ACC112 (cell line): Measurements from ENCODE around the gene GCNT1.
A peak's percentile ranks its signal among the peaks of the same experiment; 100 is the strongest.

ENCODE experiments used
- H2AFZ ChIP-seq: fragments of 200-600 bp; sonication (generic); one replicate; pipeline ENCODE4 v1.6.0; 2017; ENCODE audit warnings: antibody characterized with exemption, low read length; ENCODE audit not compliant: unreplicated experiment
- H3K27ac ChIP-seq: fragments of 200-600 bp; sonication (generic); 2 replicates; pipeline ENCODE4 v1.5.1; 2014; ENCODE audit warnings: low read depth, mild to moderate bottlenecking, antibody characterized with exemption, low read length, moderate library complexity
- H3K27me3 ChIP-seq: fragments of 200-600 bp; sonication (generic); 2 replicates; pipeline ENCODE4 v1.6.1; 2014; ENCODE audit warnings: mild to moderate bottlenecking, antibody characterized with exemption, low read length, moderate library complexity, mixed read lengths; ENCODE audit not compliant: insufficient read depth
- H3K36me3 ChIP-seq: fragments of 200-600 bp; sonication (generic); 2 replicates; pipeline ENCODE4 v1.6.1; 2016; ENCODE audit warnings: mild to moderate bottlenecking, antibody characterized with exemption, low read length, moderate library complexity, mixed read lengths; ENCODE audit not compliant: insufficient read depth
- H3K4me1 ChIP-seq: fragments of 200-600 bp; sonication (generic); one replicate; pipeline ENCODE4 v1.6.1; 2016; ENCODE audit warnings: low read length, mixed read lengths; ENCODE audit not compliant: insufficient read depth, unreplicated experiment, control insufficient read depth
- H3K4me3 ChIP-seq: fragments of 200-600 bp; sonication (generic); 2 replicates; pipeline ENCODE4 v1.5.1; 2014; ENCODE audit warnings: mild to moderate bottlenecking, low read depth, low read length
- H3K79me2 ChIP-seq: fragments of 200-600 bp; sonication (generic); one replicate; pipeline ENCODE4 v1.6.0; 2016; ENCODE audit warnings: low read length; ENCODE audit not compliant: control insufficient read depth, unreplicated experiment, insufficient read depth

GCNT1 gene

DNA sequence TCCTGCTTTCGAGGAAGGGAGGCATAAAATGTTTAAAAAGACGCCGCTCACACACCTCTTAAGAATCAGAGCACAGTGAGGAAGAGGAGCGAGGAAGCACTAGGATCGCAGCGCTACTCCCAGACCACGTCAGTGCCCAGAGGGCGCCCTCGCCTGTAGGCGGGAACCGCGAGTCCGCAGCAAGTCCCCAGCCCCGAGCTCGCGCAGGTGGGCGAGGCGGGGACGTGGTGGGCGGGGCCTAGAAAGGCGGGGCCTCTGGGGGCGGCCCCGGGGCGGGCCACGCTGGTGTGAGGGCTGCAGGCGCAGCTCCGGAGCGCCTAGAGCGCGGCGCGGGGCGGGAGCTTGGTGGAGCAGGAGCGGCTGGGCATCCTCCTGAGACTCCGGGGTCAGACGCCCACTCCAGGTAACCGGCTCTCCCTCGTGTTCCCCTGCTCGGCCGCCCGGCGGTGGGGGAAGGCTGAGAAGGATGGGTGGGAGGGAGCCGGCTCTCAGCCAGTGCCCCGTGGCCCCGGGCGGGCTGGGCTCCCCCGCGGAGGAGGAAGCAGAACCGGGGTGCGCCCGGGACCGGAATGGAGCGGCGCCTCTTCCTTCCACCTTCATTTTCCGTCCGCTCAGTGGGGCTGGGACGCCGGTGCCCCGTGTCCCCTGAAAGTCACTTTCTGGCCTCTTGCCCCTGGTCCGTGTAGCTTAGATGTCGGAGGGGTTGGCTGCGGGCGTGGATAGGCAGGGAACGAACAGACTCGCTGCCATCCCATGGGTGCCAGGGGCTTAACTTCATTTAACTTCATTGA lies at the start of gene GCNT1:
Gene GCNT1, plus strand, starts transcription at position 280 of the 791 bp plus-strand sequence. CDS start 43,200 bp downstream, outside the sequence.
- H3K27me3 ChIP-seq, result no peaks in the 10 kb centered on the region
- H2AFZ ChIP-seq, result peak within 1 kb of the TSS; percentile 94
- peak within 1 kb of the TSS; percentile 52 for H3K27ac ChIP-seq

DNA sequence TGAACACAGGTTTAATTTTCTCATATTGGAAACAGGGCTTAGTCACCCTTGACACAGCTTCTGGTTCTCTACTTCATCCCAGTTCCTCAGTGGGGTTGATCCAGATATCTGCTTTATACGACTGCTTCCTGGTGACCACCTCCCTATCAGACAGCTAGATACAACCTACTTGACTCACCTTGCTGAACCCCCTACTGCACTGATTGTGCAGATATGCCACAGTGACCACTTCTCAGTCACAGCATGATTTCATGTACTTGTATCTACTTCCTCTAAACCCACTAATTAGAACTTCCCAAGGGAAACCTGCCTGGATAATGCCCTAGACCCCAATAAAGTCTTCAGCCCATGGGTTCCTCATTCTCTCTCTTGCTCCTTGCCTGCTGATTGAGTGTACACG lies 46.3 kb upstream of the GCNT1 start:
- H3K4me3 ChIP-seq, result no peak overlapping the region
- H2AFZ ChIP-seq, result no peak overlapping the region
- no peaks in the 10 kb centered on the region for H3K27me3 ChIP-seq
- no peaks in the 10 kb centered on the region for H3K36me3 ChIP-seq
- no peak overlapping the region for H3K27ac ChIP-seq
- H3K4me1 ChIP-seq, result peaks cover 24% of the 10 kb centered on the region
- H3K79me2 ChIP-seq, result no peaks in the 10 kb centered on the region

More for the DNA sequence above, at the start of gene GCNT1:
- Histone ChIP-seq H3K79me2 (peaks cover 43% of the 10 kb centered on the region), H3K36me3 (peaks cover 4% of the 10 kb centered on the region; the same call in 1 of the 2 replicates), H3K4me3 (peak within 1 kb of the TSS; percentile 97), H3K4me1 (peaks cover 15% of the 10 kb centered on the region)

DNA sequence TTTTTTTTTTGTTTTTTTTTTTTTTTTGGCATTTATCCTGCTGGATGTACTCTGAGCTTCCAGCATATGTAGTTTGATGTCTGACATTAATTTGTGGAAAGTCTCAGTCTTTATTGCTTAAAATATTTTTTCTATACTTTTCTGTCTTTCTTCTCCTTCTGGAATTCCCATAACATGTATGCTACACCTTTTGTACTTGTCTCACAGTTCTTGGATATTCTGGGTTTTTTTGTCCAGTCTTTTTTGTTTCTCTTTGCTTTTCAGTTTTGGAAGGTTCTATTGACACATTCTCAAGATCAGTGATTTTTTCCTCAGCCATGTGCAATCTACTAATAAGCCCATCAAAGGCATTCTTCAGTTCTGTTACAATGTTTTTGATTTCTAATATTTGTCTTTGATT lies 45.3 kb upstream of the GCNT1 start:
- Histone ChIP-seq H3K36me3 (no peaks in the 10 kb centered on the region), H3K79me2 (no peaks in the 10 kb centered on the region), H3K27ac (no peak overlapping the region), H3K4me3 (no peak overlapping the region), H3K4me1 (peaks cover 24% of the 10 kb centered on the region), H3K27me3 (no peaks in the 10 kb centered on the region), H2AFZ (no peak overlapping the region)

DNA sequence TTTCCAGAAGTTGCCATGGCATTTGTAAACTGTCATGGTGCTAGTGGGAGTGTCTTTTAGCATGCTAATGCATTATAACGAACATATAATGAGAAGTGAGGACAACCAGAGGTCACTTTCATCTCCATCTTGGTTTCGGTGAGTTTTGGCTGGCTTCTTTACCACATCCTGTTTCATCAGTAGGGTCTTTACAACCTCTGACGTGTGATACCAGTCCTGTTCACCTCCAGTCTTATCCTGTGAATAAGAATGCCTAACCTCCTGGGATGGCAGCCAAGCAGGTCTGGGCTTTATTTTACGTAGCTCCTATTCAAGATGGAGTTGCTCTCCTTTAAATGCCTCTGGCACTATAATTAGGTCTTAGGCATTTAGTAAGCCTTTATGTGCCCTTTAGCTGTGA lies 44.3 kb upstream of the GCNT1 start:
- H3K4me3 ChIP-seq, result no peak overlapping the region
- no peaks in the 10 kb centered on the region for H3K27me3 ChIP-seq
- no peak overlapping the region; the same call in 1 of the 2 replicates for H3K27ac ChIP-seq
- H3K4me1 ChIP-seq, result peaks cover 24% of the 10 kb centered on the region
- H3K79me2 ChIP-seq, result no peaks in the 10 kb centered on the region
- no peak overlapping the region for H2AFZ ChIP-seq
- no peaks in the 10 kb centered on the region for H3K36me3 ChIP-seq

DNA sequence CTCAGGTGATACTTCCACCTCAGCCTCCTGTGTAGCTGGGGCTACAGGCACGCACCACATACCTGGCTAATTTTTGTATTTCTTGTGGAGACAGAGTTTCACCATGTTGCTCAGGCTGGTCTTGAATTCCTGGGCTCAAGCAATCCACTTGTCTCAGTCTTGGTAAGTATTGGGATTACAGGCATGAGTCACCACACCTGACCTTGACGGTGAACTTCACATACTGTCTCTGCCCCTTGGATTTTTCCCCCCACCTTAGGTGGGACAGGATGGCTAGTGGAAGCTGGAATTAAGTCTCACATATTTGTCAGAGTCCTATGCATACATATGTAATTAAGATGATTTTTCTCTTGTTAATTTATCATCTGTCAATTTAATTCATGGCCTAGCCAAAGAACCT lies 43.8 kb upstream of the GCNT1 start:
- Histone ChIP-seq H2AFZ (peak overlapping the region; percentile 76), H3K27ac (peak overlapping the region; percentile 73), H3K36me3 (no peaks in the 10 kb centered on the region), H3K79me2 (no peaks in the 10 kb centered on the region), H3K4me1 (peaks cover 24% of the 10 kb centered on the region), H3K27me3 (no peaks in the 10 kb centered on the region), H3K4me3 (no peak overlapping the region)

DNA sequence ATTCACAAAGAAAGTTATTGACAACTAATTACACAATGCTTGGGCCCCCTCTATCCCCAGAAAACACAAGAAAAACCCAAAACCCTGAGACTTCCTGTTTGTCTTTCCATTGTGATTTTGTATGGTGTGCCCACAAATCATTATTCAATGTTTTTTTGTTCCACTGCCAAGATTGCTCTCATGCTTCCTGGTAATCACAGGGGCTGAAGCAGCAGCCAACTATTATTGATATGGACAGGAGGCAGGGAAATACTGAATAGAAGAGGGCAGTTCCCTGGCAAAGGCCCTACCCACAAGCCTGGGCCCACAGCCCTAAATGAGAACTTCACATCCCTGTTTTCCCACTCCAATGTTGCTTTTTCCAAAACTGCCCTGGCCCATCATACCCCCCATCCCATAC lies 43.3 kb upstream of the GCNT1 start:
- Histone ChIP-seq H3K36me3 (no peaks in the 10 kb centered on the region), H3K79me2 (no peaks in the 10 kb centered on the region), H3K27me3 (no peaks in the 10 kb centered on the region), H3K4me3 (no peak overlapping the region), H3K4me1 (peaks cover 24% of the 10 kb centered on the region), H3K27ac (peak overlapping the region; percentile 73), H2AFZ (peak overlapping the region; percentile 76)

DNA sequence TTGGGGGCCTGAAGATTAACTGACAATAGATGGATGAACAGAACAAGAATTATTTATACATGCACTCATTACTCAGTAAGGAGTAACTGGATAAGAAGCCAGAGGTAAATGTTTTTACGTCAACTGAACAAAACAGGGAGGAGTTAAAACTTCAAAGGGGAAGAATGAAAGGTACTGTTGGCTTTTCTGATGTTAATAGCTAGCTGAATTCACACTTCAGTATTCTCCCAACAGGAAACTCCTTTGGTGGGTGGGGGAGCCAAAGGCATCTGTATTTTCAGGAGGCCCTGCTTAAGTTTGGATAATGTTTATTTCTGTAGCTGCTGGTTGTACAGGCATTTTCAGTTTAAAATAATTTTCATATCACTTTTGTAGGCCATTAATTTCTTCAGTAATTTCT lies 41.6 kb upstream of the GCNT1 start:
- Histone ChIP-seq H2AFZ (no peak overlapping the region), H3K36me3 (no peaks in the 10 kb centered on the region), H3K27ac (no peak overlapping the region), H3K79me2 (no peaks in the 10 kb centered on the region), H3K4me3 (no peak overlapping the region), H3K4me1 (peaks cover 24% of the 10 kb centered on the region), H3K27me3 (no peaks in the 10 kb centered on the region)

DNA sequence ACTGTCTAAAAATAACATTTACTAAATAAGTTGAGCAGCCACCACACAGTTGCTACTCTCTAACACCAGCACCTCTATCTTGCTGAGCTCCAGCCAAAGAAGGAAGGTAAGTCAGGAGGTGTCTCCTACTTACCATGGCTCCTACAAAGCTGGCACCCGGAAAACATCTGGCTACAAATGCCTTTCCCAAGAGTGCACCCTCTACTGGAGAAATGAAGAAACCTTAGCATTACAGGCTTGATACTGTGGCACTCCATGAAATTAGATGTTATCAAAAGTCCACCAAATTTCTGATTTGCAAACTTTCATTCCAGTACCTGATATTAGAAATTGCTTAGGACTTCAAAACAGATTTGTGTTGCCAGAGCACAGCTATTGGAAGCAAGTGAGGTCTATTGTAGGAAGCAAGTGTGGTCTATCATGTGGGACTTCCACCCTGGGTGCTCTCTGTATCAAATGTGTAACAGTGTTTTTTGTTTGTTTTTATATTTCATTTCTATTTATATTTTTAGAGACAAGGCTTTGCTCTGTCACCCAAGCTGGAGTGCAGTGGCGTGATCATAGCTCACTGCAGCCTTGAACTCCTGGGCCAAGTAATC lies 39.1 kb upstream of the GCNT1 start:
- no peaks in the 10 kb centered on the region for H3K79me2 ChIP-seq
- peak overlapping the region; percentile 36 for H2AFZ ChIP-seq
- H3K4me1 ChIP-seq, result peaks cover 15% of the 10 kb centered on the region
- no peak overlapping the region for H3K4me3 ChIP-seq
- H3K36me3 ChIP-seq, result no peaks in the 10 kb centered on the region
- H3K27ac ChIP-seq, result no peak overlapping the region
- no peaks in the 10 kb centered on the region for H3K27me3 ChIP-seq

DNA sequence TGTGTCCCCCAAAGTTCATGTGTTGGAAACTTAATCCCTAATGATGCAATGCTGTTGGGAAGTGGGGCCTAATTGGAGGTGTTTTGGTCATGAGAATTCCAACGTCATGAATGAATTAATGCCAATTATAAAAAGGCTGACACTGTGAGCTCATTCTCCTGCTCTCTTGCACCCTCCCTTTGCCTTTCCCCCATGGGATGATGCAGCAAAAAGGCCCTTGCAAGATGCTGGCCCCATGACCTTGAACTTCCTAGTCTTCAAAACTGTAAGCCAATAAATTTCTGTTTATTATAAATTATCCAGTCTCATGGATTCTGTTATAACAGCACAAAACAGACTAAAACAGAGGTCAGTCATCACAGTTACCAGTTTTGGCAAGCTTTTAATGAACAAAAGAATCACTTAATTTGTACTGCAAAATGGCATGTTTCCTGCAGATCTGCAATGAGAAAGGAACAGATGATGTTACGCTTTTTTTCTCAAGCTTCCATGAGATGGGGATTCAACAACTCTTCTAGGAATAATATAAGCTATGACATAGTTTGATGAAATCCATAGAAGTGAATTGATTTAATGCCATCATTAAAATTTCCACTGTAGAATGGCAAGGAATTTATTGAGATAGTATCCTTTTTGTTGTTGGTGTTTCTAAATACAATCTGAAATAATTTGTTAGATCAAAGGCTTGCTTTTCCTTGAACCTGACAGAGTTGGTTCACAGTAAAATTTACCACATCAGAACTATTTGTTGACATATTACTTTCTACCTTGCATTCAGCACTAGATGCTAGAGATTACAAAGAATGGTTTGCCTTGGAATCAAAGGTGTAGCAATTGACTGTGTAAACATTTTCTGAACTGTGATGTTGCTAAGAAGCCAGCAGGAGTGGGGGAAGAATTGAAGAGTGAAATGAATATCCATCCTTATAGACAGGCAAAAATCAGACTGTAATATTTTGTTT lies 35.5 kb upstream of the GCNT1 start:
- no peak overlapping the region for H3K27ac ChIP-seq
- no peaks in the 10 kb centered on the region for H3K4me1 ChIP-seq
- H3K36me3 ChIP-seq, result no peaks in the 10 kb centered on the region
- no peak overlapping the region for H2AFZ ChIP-seq
- no peaks in the 10 kb centered on the region for H3K79me2 ChIP-seq
- no peaks in the 10 kb centered on the region for H3K27me3 ChIP-seq
- H3K4me3 ChIP-seq, result no peak overlapping the region

DNA sequence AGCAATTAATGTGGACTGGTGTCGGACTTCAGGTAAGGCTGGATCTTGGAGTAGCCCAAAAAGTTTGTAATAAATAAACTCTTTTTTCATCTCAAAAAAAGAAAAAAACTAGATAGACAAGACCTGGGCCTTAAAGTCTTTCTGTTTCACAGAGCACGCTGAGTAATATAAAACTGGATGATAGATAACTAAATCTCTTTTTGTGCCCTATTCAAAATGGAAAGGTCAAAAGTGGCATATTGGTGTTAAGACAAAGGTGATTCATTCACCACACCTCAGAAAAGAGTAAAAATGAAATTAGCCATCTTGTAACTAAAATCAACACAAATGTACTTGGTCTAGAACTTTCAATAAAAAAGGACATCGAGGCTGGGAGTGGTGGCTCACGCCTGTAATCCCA lies 34.5 kb upstream of the GCNT1 start:
- Histone ChIP-seq H3K27me3 (no peaks in the 10 kb centered on the region), H3K36me3 (no peaks in the 10 kb centered on the region), H3K27ac (no peak overlapping the region), H3K4me1 (no peaks in the 10 kb centered on the region), H3K4me3 (no peak overlapping the region), H2AFZ (no peak overlapping the region), H3K79me2 (no peaks in the 10 kb centered on the region)
